ENCODE results near the gene CPNE2.

- TF ChIP-seq CTCF (IDR thresholded peaks at IDR 0.05) (no peak), POLR2A (IDR thresholded peaks at IDR 0.05) (no peak)
These were observed 100.5 kb downstream of the CPNE2 start for GRCh38 chr16:57192720-57193486.
